GM18867 (cell line): ENCODE data around the gene CCDC167.

ENCODE experiments used
- ATAC-seq: cut with Tn5 transposase; IDR thresholded peaks from one replicate; pipeline ENCODE4 v1.9.1; 2021; ENCODE audit warnings: mild to moderate bottlenecking, moderate library complexity; ENCODE audit not compliant: unreplicated experiment

Gene CCDC167

GRCh38 chr6:37499433-37500293 is at the start of gene CCDC167:
Gene CCDC167 (minus strand): TSS chr6:37499893. CDS start chr6:37499863, 30 bp downstream.
- peak; percentile 84 for ATAC-seq

GRCh38 chr6:37549154-37549553 is 49.5 kb upstream of the CCDC167 start:
- no peak for ATAC-seq

GRCh38 chr6:37548067-37548674 is 48.5 kb upstream of the CCDC167 start:
- ATAC-seq = no peak

- no peak for ATAC-seq
Measured at GRCh38 chr6:37547564-37548061, 47.9 kb upstream of the CCDC167 start.

GRCh38 chr6:37546141-37546871 is 46.6 kb upstream of the CCDC167 start:
- no peak for ATAC-seq

GRCh38 chr6:37544530-37544929 is 44.8 kb upstream of the CCDC167 start:
- ATAC-seq = no peak

GRCh38 chr6:37543361-37543760 is 43.7 kb upstream of the CCDC167 start:
- no peak for ATAC-seq

DNA sequence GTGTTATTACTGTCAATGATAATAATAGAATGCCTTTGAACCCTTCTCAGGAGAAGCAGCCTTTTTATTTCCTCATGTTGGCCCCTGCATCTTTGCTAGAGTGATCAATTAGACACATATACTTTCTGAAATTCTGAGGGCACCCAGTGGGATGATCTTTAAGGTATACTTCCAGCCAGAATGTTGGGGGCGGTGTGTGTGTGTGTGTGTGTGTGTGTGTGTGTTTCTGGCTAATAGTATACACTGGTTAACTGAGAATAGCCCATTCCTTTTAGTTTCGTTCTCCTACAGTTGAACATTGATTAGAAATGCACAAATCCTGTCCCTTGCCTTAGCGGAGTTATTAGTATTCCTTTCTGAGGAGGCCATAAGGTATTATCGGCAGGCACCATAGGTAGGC is 41.7 kb upstream of the CCDC167 start:
- no peak for ATAC-seq

GRCh38 chr6:37540390-37540789 is 40.7 kb upstream of the CCDC167 start:
- ATAC-seq = no peak

GRCh38 chr6:37540029-37540352 is 40.3 kb upstream of the CCDC167 start:
- ATAC-seq = no peak

DNA sequence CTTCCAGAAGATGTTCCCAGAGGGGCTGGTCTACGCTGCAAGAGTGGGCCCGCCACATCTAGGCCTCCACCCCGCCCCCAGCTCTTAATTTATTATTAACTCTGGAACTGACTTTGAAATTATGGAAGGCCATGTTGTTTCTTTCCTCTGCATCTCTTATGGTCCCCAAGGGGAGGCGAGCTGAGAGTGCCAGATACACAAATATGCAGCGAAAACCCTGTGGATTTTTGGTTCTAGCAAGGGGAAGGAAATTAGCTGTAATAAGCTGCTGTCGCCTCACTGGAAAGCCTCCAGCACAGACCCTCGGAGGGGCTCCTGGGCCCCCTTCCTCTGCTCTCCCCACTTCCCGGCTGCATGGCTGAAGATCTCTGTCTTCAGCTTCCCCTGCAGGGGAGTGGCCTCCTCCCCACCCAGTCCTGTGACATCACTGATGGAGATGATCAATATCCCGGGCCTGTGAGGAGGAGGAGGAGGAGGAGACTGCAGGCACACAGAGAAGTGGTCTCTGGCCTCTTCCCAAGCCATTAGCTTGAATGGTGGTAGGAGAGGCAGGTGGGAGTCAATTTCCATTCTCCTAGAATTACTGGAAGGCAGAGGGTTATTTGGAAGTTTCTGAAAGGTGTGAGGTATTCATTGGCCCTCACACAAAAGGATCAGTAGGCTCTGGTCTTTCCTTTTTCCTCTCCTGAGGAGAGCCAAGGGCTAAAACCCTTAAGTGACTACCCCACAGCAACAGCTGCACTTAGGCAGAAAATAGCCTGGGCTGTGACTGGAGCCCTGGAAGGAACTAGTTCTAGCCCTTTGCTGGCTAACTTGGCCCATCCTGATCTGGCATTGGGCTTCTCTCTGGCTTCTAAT is 39.7 kb upstream of the CCDC167 start:
- ATAC-seq = no peak

- ATAC-seq = no peak
Measured at GRCh38 chr6:37538107-37538506, 38.4 kb upstream of the CCDC167 start.

- no peak for ATAC-seq
Measured at GRCh38 chr6:37537548-37537947, 37.9 kb upstream of the CCDC167 start.

GRCh38 chr6:37536491-37537190 is 36.9 kb upstream of the CCDC167 start:
- no peak for ATAC-seq

DNA sequence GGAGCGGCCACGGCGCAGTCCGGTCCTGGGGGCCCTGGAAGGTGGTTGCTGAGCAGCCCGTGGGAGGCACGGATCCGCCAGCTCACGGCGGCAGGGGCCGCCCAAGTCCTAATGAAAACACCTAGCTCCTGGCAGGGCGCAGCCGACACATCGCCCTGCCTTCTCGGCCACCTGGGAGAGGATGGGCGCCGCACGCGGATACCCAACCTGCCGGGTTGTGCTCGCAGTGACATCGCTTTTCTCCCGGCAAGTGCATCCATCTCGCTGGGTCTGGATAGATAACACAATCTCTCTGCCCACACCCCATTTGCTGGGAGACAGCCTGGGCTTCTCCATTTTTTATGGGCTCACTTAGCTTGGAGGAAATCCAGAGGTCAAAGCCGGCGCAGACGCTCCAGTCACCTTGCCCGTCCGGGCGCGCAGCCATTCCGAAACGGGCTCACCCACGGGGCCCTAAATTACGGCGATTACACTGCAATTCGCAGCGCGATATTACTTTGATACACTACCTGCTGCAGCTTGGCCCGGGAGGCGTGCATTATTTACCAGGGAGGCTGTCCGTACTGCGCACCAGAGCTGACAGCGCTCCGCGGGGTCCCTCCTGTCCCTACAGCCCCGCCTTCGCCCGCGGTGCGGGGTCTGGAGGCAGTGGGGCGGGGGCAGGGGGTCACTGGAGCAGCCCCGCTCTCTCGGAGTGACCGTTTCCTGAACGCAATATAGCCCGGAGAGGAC is 36.2 kb upstream of the CCDC167 start:
- ATAC-seq = no peak

DNA sequence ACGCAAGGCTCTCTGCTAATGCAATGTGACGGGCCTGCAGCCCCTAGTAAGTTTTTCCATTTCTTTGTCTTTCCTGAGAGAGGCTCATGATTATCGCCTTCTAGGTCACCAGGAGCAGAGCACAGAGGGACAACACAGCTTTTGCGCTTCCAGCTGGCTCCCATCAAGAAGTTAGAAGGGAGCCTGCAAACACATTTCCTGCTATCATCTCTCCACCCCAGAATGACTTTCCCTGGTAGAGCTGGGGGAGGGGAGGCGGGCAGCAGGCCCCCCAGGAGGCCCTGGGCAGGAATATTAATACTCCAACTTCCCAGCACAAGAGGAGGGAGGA is 35.7 kb upstream of the CCDC167 start:
- ATAC-seq = no peak

DNA sequence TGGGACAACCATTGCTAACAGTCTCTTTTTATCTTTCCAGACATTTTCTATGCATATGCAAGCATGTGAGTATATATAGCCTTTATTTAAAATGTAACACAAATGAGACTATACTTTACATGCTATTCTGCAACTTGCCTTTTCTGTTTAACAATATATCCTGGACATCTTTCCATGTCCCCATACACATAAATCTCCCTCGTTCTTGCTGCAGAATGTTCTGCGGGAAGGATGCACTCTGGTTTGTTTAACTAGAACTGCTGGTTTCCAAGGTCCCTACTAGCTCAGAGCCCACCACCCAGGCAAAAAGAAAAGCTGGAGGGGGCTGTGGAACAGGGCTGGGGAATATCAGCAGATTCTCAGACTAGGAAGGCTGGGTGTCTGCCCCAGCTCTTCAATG is 35.2 kb upstream of the CCDC167 start:
- no peak for ATAC-seq

- ATAC-seq = no peak
Measured at GRCh38 chr6:37532122-37532521, 32.4 kb upstream of the CCDC167 start.

GRCh38 chr6:37531437-37532036 is 31.8 kb upstream of the CCDC167 start:
- ATAC-seq = no peak
